Stimulated activated CD4-positive, alpha-beta T cell treated with anti-CD3 and anti-CD28 coated beads, Interleukin-15, amount 100 ng/mL, for 24 hours (primary cell): ENCODE results near the gene CD44.

Source experiments
- DNase-seq: peaks from one replicate; pipeline ENCODE4 v3.0.0-alpha.2; 2020

CD44 gene

GRCh38 chr11:35270342-35270741 lies 131.4 kb downstream of the CD44 start:
- no peak for DNase-seq

GRCh38 chr11:35271031-35271430 lies 132.1 kb downstream of the CD44 start:
- no peak for DNase-seq

GRCh38 chr11:35272391-35272902 lies 133.5 kb downstream of the CD44 start:
- peak; percentile 71 for DNase-seq

- no peak for DNase-seq
Observed at GRCh38 chr11:35274909-35275785, 136.2 kb downstream of the CD44 start.

- DNase-seq, result no peak
Observed at GRCh38 chr11:35275786-35276170, 136.8 kb downstream of the CD44 start.

- DNase-seq, result peak; percentile 27
Observed at GRCh38 chr11:35276396-35277145, 137.6 kb downstream of the CD44 start.

GRCh38 chr11:35277827-35278226 lies 138.9 kb downstream of the CD44 start:
- DNase-seq, result no peak

GRCh38 chr11:35280727-35281126 lies 141.8 kb downstream of the CD44 start:
- no peak for DNase-seq

GRCh38 chr11:35281169-35281688 lies 142.3 kb downstream of the CD44 start:
- no peak for DNase-seq
